Activated CD8-positive, alpha-beta T cell treated with anti-CD3 and anti-CD28 coated beads for 36 hours (primary cell): Measurements from ENCODE around the gene MARF1. TPM values are rescaled to one million over a fixed set of nuclear protein-coding genes. Genes with fewer than 3 reads are reported as not detected.

Experiments used
- ATAC-seq: fragments of 200-7000 bp; cut with Tn5 transposase; one replicate; pipeline ENCODE4 v1.10.0; 2021; ENCODE audit warnings: mild to moderate bottlenecking, moderate library complexity
- CTCF ChIA-PET: fragments of 350-600 bp; sonication (Branson Sonifier 250); formaldehyde crosslinking; loops from one replicate; lab custom pipeline; 2021; ENCODE audit warnings: antibody characterized with exemption; lab: Charles Lee
- POLR2A ChIA-PET: fragments of 350-600 bp; sonication (Branson Sonifier 250); formaldehyde crosslinking; loops from one replicate; lab custom pipeline; 2021; ENCODE audit warnings: antibody characterized with exemption; lab: Charles Lee
- DNase-seq: peaks from one replicate; pipeline ENCODE4 v3.0.0-alpha.2; 2020
- H3K27ac Mint-ChIP-seq: one replicate; pipeline ENCODE4 v1.8.0; 2021; ENCODE audit warnings: mild to moderate bottlenecking, mixed read lengths
- H3K27me3 Mint-ChIP-seq: one replicate; pipeline ENCODE4 v1.8.0; 2021; ENCODE audit warnings: mixed read lengths
- H3K36me3 Mint-ChIP-seq: one replicate; pipeline ENCODE4 v1.8.0; 2021; ENCODE audit warnings: low read depth, mixed read lengths
- H3K4me1 Mint-ChIP-seq: one replicate; pipeline ENCODE4 v1.8.0; 2021; ENCODE audit warnings: low read depth, mixed read lengths
- H3K4me3 Mint-ChIP-seq: one replicate; pipeline ENCODE4 v1.8.0; 2021; ENCODE audit warnings: mild to moderate bottlenecking, moderate library complexity, mixed read lengths
- H3K9me3 Mint-ChIP-seq: one replicate; pipeline ENCODE4 v1.8.0; 2021; ENCODE audit warnings: mixed read lengths
- CTCF ChIP-seq: fragments of 200-600 bp; IDR thresholded peaks from one replicate; pipeline ENCODE4 v1.8.0; 2022; ENCODE audit warnings: antibody characterized with exemption, mild to moderate bottlenecking
- intact Hi-C: fragments of 100-400 bp; cut with micrococcal nuclease; formaldehyde crosslinking; loops from one replicate; pipeline ENCODE4 v1.10.0; 2022
- total RNA-seq, 2 experiments: library from RNA; stranded (reverse); gene quantifications; one replicate each; pipeline ENCODE4 v1.2.3, GENCODE V29; 2021

MARF1 gene
- total RNA-seq, 2 experiments from 2014 or later, result 55.7 to 56.0 TPM

GRCh38 chr16:15654591-15654990 is 11.6 kb upstream of the MARF1 start:
- ChIA-PET POLR2A (interaction anchor here (1.3 kb wide), 1 partner anchor 11 kb away, joined by 5 read pairs; no protein-coding TSS in a partner anchor), CTCF (no interaction called here)
- intact Hi-C loops, result no loop called here
- ATAC-seq (no peak), DNase-seq (no peak)
- H3K27me3 Mint-ChIP-seq, result no peaks in the 10 kb centered on the region
- H3K27ac Mint-ChIP-seq, result peak overlapping the region; percentile 8
- H3K4me3 Mint-ChIP-seq, result no peak overlapping the region
- no peaks in the 10 kb centered on the region for H3K9me3 Mint-ChIP-seq
- no peak for TF ChIP-seq CTCF
- H3K36me3 Mint-ChIP-seq, result peaks cover 43% of the 10 kb centered on the region
- peaks cover 42% of the 10 kb centered on the region for H3K4me1 Mint-ChIP-seq

GRCh38 chr16:15653227-15653626 is 10.3 kb upstream of the MARF1 start:
- H3K27me3 Mint-ChIP-seq, result no peaks in the 10 kb centered on the region
- DNase-seq (no peak), ATAC-seq (no peak)
- H3K4me3 Mint-ChIP-seq, result peak overlapping the region; percentile 20
- peak overlapping the region; percentile 36 for H3K27ac Mint-ChIP-seq
- peaks cover 36% of the 10 kb centered on the region for H3K36me3 Mint-ChIP-seq
- no peaks in the 10 kb centered on the region for H3K9me3 Mint-ChIP-seq
- CTCF ChIA-PET, result interaction anchor here (0.6 to 1.1 kb wide), 2 partner anchors 10 to 294 kb away, joined by 3 read pairs; partner anchors contain the start of gene MARF1
- intact Hi-C loops, result no loop called here
- POLR2A ChIA-PET, result interaction anchor here (0.6 to 1.7 kb wide), 5 partner anchors 9 to 21 kb away, joined by 3 to 6 read pairs (median 5); no protein-coding TSS in a partner anchor
- no peak for TF ChIP-seq CTCF
- peaks cover 36% of the 10 kb centered on the region for H3K4me1 Mint-ChIP-seq

GRCh38 chr16:15652293-15653001 is 9.5 kb upstream of the MARF1 start:
- H3K4me3 Mint-ChIP-seq, result peak overlapping the region; percentile 100

GRCh38 chr16:15650698-15651171 is 7.8 kb upstream of the MARF1 start:
- ChIA-PET CTCF (interaction anchor here (1.3 kb wide), 1 partner anchor 15 kb away, joined by 4 read pairs; no protein-coding TSS in a partner anchor), POLR2A (interaction anchor here (1.5 to 1.8 kb wide), 3 partner anchors 8 to 22 kb away, joined by 4 to 6 read pairs (median 5); partner anchors contain the start of gene MARF1)
- peak; percentile 71 for ATAC-seq
- peak; percentile 75 for DNase-seq
- Mint-ChIP-seq H3K4me3 (peak overlapping the region; percentile 100), H3K9me3 (no peaks in the 10 kb centered on the region), H3K27me3 (no peaks in the 10 kb centered on the region), H3K36me3 (peaks cover 24% of the 10 kb centered on the region), H3K4me1 (peaks cover 26% of the 10 kb centered on the region), H3K27ac (peak overlapping the region; percentile 99)
- intact Hi-C loops, result no loop called here
- no peak for TF ChIP-seq CTCF

More at GRCh38 chr16:15652293-15653001, 9.5 kb upstream of the MARF1 start:
- Mint-ChIP-seq H3K9me3 (no peaks in the 10 kb centered on the region), H3K27me3 (no peaks in the 10 kb centered on the region), H3K4me1 (peaks cover 29% of the 10 kb centered on the region), H3K36me3 (peaks cover 28% of the 10 kb centered on the region), H3K27ac (peak overlapping the region; percentile 49)
- ChIA-PET POLR2A (interaction anchor here (1.2 to 1.7 kb wide), 3 partner anchors 9 to 18 kb away, joined by 4 to 6 read pairs (median 5); no protein-coding TSS in a partner anchor), CTCF (interaction anchor here (1.1 kb wide), 1 partner anchor 9 kb away, joined by 3 read pairs; the partner anchor contains the start of gene MARF1)
- intact Hi-C loops, result no loop called here
- DNase-seq (no peak), ATAC-seq (no peak)
- TF ChIP-seq CTCF, result no peak
